Chondrocyte (in vitro differentiated cells): ENCODE data around the gene PCBP1. TPM values are rescaled to one million over a fixed set of nuclear protein-coding genes. Genes with fewer than 3 reads are reported as not detected.

Experiments
- DNase-seq: peaks from one replicate; pipeline ENCODE4 v3.0.0; 2021; ENCODE audit warnings: mixed read lengths, low spot score
- H3K27ac Mint-ChIP-seq: one replicate; pipeline ENCODE4 v1.8.0; 2021; ENCODE audit warnings: mild to moderate bottlenecking, moderate library complexity, mixed read lengths; ENCODE audit not compliant: unreplicated experiment
- H3K27me3 Mint-ChIP-seq: 2 replicates; pipeline ENCODE4 v1.8.0; 2021; ENCODE audit warnings: low read depth, mixed read lengths
- H3K36me3 Mint-ChIP-seq: 2 replicates; pipeline ENCODE4 v1.8.0; 2021; ENCODE audit warnings: low read depth, mixed read lengths
- H3K4me1 Mint-ChIP-seq: 2 replicates; pipeline ENCODE4 v1.8.0; 2021; ENCODE audit warnings: low read depth, mild to moderate bottlenecking, mixed read lengths
- H3K4me3 Mint-ChIP-seq: one replicate; pipeline ENCODE4 v1.8.0; 2021; ENCODE audit warnings: mild to moderate bottlenecking, moderate library complexity, mixed read lengths; ENCODE audit not compliant: unreplicated experiment
- H3K9me3 Mint-ChIP-seq: 2 replicates; pipeline ENCODE4 v1.8.0; 2021; ENCODE audit warnings: low read depth, mixed read lengths
- CTCF ChIP-seq: fragments of 200-600 bp; sonication (generic); IDR thresholded peaks from 2 replicates; pipeline ENCODE4 v1.5.0; 2021; ENCODE audit warnings: antibody characterized with exemption, mild to moderate bottlenecking, moderate library complexity
- long read RNA-seq: library from polyadenylated mRNA; stranded (forward); transcript quantifications from one replicate; pipeline ENCODE4 v2.0.0, GENCODE V29; 2021
- total RNA-seq: library from RNA; stranded (reverse); gene quantifications from 3 replicates; pipeline ENCODE4 v1.2.1, GENCODE V29; 2021

PCBP1 gene
- total RNA-seq = 220 to 240 TPM (median 221 TPM) in 3 replicates
- long read RNA-seq, transcript PCBP1-201 (1 exons, 1,750 nt) = major isoform, 207 of 207 reads
- long read RNA-seq, partial matches to known transcripts = 0 of 207 reads
- long read RNA-seq, other reads (novel, unspliced or antisense) = 0 of 207 reads

- TF ChIP-seq CTCF = no peak
- H3K27me3 Mint-ChIP-seq = no peaks in the 10 kb centered on the region
- H3K4me3 Mint-ChIP-seq = peak within 1 kb of the TSS; percentile 97
- no peaks in the 10 kb centered on the region for H3K9me3 Mint-ChIP-seq
- DNase-seq = peak; percentile 96
- H3K4me1 Mint-ChIP-seq = peaks cover 36% of the 10 kb centered on the region
- peaks cover 25% of the 10 kb centered on the region for H3K36me3 Mint-ChIP-seq
- H3K27ac Mint-ChIP-seq = peak within 1 kb of the TSS; percentile 100
Measured at GRCh38 chr2:70086838-70087701, at the start of gene PCBP1. TSS of gene PCBP1 (plus strand) at chr2:70087477. CDS start at chr2:70087744, 267 bp downstream.

GRCh38 chr2:70039366-70039765 lies 47.9 kb upstream of the PCBP1 start:
- no peaks in the 10 kb centered on the region for H3K27me3 Mint-ChIP-seq
- no peaks in the 10 kb centered on the region for H3K36me3 Mint-ChIP-seq
- H3K27ac Mint-ChIP-seq = no peak overlapping the region
- DNase-seq = no peak
- peaks cover 22% of the 10 kb centered on the region for H3K4me1 Mint-ChIP-seq
- no peaks in the 10 kb centered on the region for H3K9me3 Mint-ChIP-seq
- no peak for TF ChIP-seq CTCF
- no peak overlapping the region for H3K4me3 Mint-ChIP-seq

GRCh38 chr2:70041663-70042062 lies 45.6 kb upstream of the PCBP1 start:
- H3K4me3 Mint-ChIP-seq = no peak overlapping the region
- DNase-seq = no peak
- H3K9me3 Mint-ChIP-seq = no peaks in the 10 kb centered on the region
- peaks cover 3% of the 10 kb centered on the region for H3K4me1 Mint-ChIP-seq
- H3K27me3 Mint-ChIP-seq = no peaks in the 10 kb centered on the region
- H3K27ac Mint-ChIP-seq = no peak overlapping the region
- H3K36me3 Mint-ChIP-seq = peaks cover 4% of the 10 kb centered on the region
- TF ChIP-seq CTCF = no peak

- Mint-ChIP-seq H3K9me3 (no peaks in the 10 kb centered on the region), H3K4me1 (peaks cover 3% of the 10 kb centered on the region), H3K4me3 (no peak overlapping the region), H3K36me3 (peaks cover 4% of the 10 kb centered on the region), H3K27ac (no peak overlapping the region), H3K27me3 (no peaks in the 10 kb centered on the region)
- no peak for DNase-seq
- no peak for TF ChIP-seq CTCF
Measured at GRCh38 chr2:70042246-70042645, 45.0 kb upstream of the PCBP1 start.

GRCh38 chr2:70043252-70043875 lies 43.9 kb upstream of the PCBP1 start:
- DNase-seq = no peak
- no peaks in the 10 kb centered on the region for H3K9me3 Mint-ChIP-seq
- H3K36me3 Mint-ChIP-seq = peaks cover 8% of the 10 kb centered on the region
- H3K4me1 Mint-ChIP-seq = peaks cover 3% of the 10 kb centered on the region
- no peak for TF ChIP-seq CTCF
- no peaks in the 10 kb centered on the region for H3K27me3 Mint-ChIP-seq
- no peak overlapping the region for H3K27ac Mint-ChIP-seq
- H3K4me3 Mint-ChIP-seq = no peak overlapping the region
